ENCODE data around the gene AGPAT3.

- TF ChIP-seq CTCF (IDR thresholded peaks at IDR 0.05) (no peak), POLR2A (IDR thresholded peaks at IDR 0.05) (no peak)
Observed at GRCh38 chr21:43902441-43902840, 37.4 kb downstream of the AGPAT3 start.

Data from right lobe of liver (tissue), 4 donors.